ENCODE measurements around the gene KIF2B.

The KIF2B gene

GRCh38 chr17:53797501-53797900 lies 25.2 kb upstream of the KIF2B start:
- H3K27ac ChIP-seq = no peak overlapping the region
- TF ChIP-seq CTCF (IDR thresholded peaks at IDR 0.05) (no peak), ZFX (IDR thresholded peaks at IDR 0.05; ENCODE audit: borderline replicate concordance) (no peak)

GRCh38 chr17:53804437-53804836 lies 18.3 kb upstream of the KIF2B start:
- H3K27ac ChIP-seq = no peak overlapping the region
- no peak for TF ChIP-seq ZFX (IDR thresholded peaks at IDR 0.05; ENCODE audit: borderline replicate concordance)
- TF ChIP-seq CTCF (IDR thresholded peaks at IDR 0.05) = no peak

GRCh38 chr17:53806473-53806872 lies 16.3 kb upstream of the KIF2B start:
- TF ChIP-seq CTCF (IDR thresholded peaks at IDR 0.05) (no peak), ZFX (IDR thresholded peaks at IDR 0.05; ENCODE audit: borderline replicate concordance) (no peak)
- H3K27ac ChIP-seq = no peak overlapping the region

- TF ChIP-seq ZFX (IDR thresholded peaks at IDR 0.05; ENCODE audit: borderline replicate concordance) (no peak), CTCF (IDR thresholded peaks at IDR 0.05) (no peak)
- no peak overlapping the region for H3K27ac ChIP-seq
These were observed 15.4 kb upstream of the KIF2B start for GRCh38 chr17:53807286-53807685.

- TF ChIP-seq ZFX (IDR thresholded peaks at IDR 0.05; ENCODE audit: borderline replicate concordance) (no peak), CTCF (IDR thresholded peaks at IDR 0.05) (no peak)
- H3K27ac ChIP-seq = no peak overlapping the region
These were observed 4.5 kb upstream of the KIF2B start for GRCh38 chr17:53818271-53818670.

GRCh38 chr17:53818929-53819328 lies 3.8 kb upstream of the KIF2B start:
- no peak for TF ChIP-seq CTCF (IDR thresholded peaks at IDR 0.05)
- no peak for TF ChIP-seq ZFX (IDR thresholded peaks at IDR 0.05; ENCODE audit: borderline replicate concordance)
- H3K27ac ChIP-seq = no peak overlapping the region

- H3K27ac ChIP-seq = no peak overlapping the region
- TF ChIP-seq ZFX (IDR thresholded peaks at IDR 0.05; ENCODE audit: borderline replicate concordance) = no peak
- no peak for TF ChIP-seq CTCF (IDR thresholded peaks at IDR 0.05)
These were observed 2.8 kb upstream of the KIF2B start for GRCh38 chr17:53819956-53820355.

All from 22Rv1 (cell line).